NCI-H524 treated with DMSO at 0.1 percent for 48 hours (cell line): Measurements from ENCODE around the gene EN2.

Experiments used
- DNase-seq: peaks from one replicate; lab custom pipeline; 2025; lab: John Stamatoyannopoulos, UW

EN2 gene

GRCh38 chr7:155464183-155464582, 6.3 kb downstream of the EN2 start:
- DNase-seq = no peak

- no peak for DNase-seq
These were observed 7.2 kb downstream of the EN2 start for GRCh38 chr7:155464948-155465739.

GRCh38 chr7:155465761-155466141, 7.8 kb downstream of the EN2 start:
- no peak for DNase-seq

- no peak for DNase-seq
These were observed 8.3 kb downstream of the EN2 start for GRCh38 chr7:155466142-155466813.

GRCh38 chr7:155466814-155467733, 9.1 kb downstream of the EN2 start:
- DNase-seq = no peak

GRCh38 chr7:155467846-155468784, 10.2 kb downstream of the EN2 start:
- no peak for DNase-seq

- DNase-seq = no peak
These were observed 10.8 kb downstream of the EN2 start for GRCh38 chr7:155468785-155469148.

- DNase-seq = no peak
These were observed 11.6 kb downstream of the EN2 start for GRCh38 chr7:155469311-155470185.

GRCh38 chr7:155470186-155470487, 12.2 kb downstream of the EN2 start:
- no peak for DNase-seq

- no peak for DNase-seq
These were observed 13.0 kb downstream of the EN2 start for GRCh38 chr7:155470686-155471638.

- no peak for DNase-seq
These were observed 13.8 kb downstream of the EN2 start for GRCh38 chr7:155471718-155472117.

GRCh38 chr7:155477476-155477875, 19.5 kb downstream of the EN2 start:
- DNase-seq = no peak

GRCh38 chr7:155481764-155482163, 23.8 kb downstream of the EN2 start:
- no peak for DNase-seq

GRCh38 chr7:155482511-155483183, 24.7 kb downstream of the EN2 start:
- no peak for DNase-seq

- no peak for DNase-seq
These were observed 25.3 kb downstream of the EN2 start for GRCh38 chr7:155483245-155483644.

GRCh38 chr7:155483868-155484325, 26.0 kb downstream of the EN2 start:
- DNase-seq = no peak

- DNase-seq = no peak
These were observed 26.8 kb downstream of the EN2 start for GRCh38 chr7:155484483-155485399.
